SIG-M5 treated with dmso at 0.1 percent for 504 hours (cell line): ENCODE data around the gene POLR2L.
A peak's percentile ranks its signal among the peaks of the same experiment; 100 is the strongest.

ENCODE experiments used
- DNase-seq: peaks from one replicate; lab custom pipeline; 2025; ENCODE audit not compliant: unreplicated experiment; lab: John Stamatoyannopoulos, UW

POLR2L gene

DNA sequence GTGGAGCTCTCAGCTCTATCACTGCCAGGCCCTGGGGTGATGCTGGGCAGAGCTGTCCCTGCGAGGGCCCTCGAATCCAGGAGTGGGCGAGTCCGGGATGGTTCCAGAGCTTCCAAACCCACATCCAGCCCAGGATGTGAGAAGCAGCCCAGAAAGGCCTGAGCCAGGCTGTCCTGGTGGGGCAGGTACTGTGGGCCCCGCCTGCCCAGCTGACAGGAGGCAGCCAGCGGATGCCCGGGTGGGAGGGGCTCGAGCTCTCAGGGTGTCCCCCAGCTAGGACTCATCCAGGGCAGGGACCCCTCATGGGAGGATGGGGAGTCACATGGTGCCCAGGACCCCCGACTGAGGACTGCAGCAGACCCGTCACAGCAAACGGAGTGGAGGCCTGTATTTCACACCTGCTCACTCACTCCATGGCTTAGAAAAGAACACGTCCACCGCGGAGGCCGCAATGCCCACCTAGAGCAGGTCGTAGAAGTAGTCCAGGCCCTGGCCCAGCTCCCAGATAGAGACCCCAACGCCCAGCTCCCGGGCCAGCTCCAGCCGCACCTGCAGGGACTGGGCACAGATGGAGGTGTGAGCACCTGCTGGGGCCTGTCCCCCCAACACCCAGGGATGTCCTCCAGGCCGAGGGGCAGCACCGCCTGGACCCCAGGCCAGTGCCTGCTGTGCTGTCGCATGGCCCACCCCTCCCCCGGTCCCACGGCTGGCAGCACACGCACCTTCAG, 27.2 kb upstream of the POLR2L start:
- DNase-seq, result no peak

DNA sequence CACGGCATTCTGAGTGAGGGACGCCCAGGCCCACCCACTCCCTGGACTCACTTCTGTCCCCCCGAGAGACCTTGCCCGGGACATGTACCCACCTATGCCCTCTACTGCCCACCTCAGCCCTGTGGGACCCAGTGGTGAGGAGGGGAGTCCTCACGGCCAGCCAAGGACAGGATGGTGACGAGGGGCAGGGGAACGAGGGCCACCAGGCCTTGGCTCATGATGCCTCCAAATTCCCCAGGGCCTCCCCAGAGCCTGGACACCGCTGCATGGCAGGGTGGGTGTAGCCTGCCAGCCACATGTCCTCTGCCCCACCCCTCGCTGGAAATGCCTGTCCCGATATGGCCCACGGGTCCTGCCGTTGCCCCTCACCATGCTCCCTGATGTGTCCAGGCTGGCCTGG, 26.5 kb upstream of the POLR2L start:
- no peak for DNase-seq

DNA sequence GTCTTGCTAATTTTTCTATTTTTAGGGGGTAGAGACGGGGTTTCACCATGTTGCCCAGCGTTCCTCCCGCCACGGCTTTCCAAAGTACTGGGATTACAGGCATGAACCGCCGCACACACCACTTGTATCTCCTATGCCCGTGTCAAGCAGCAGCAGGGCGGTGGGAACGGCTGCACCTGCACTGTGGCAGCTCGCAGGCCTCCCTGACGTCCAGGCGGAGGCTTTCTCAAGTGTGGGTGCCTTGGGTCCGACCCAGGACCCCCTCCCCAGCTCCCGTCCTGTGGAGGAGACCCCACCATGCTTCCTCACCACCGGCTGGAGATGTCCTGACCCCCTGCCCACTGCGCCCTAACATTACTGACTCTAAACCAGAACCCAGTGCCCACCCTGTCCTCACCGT, 26.1 kb upstream of the POLR2L start:
- DNase-seq, result no peak

DNA sequence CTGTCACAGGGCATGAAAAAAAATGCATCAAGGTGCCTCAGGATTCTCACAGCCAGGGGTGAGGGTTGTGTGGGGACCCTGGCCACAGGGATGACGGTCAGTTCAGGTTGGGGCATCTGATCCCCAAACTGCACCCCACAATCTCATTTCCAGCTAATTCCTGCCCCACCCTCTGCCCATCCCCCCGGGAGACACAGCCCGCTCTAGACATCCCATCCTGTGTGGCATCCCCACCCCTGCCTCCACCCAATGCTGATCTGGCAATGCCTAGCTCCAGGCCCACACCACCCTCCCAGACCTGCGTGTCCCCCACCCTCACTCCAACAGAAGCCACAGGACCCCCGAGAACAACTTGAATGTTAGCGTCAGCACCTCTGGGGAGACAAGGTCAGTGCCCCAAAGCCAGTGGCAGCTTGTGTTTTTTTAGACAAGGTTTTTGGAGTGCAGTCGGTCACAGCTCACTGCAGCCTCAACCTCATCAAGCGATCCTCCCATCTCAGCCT, 25.6 kb upstream of the POLR2L start:
- no peak for DNase-seq

DNA sequence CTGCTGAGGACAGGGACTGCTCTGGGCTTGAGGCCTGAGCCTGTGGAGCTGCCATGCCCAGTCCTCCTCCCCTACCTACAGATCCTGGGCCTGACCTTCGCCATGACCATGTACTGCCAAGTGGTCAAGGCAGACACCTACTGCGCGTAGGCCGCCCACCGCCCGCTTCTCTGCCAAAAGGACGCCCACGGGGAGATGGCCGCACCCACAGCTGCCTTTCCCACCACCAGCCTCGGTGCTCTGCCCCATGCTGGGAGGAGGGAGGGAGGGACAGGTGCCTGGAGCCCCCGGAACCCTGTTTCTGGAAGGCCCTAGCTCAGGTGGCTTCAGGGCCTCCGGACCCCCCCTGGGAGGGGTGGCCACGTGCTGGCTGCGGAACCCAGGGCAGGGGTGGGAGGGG, 24.2 kb upstream of the POLR2L start:
- DNase-seq, result no peak

DNA sequence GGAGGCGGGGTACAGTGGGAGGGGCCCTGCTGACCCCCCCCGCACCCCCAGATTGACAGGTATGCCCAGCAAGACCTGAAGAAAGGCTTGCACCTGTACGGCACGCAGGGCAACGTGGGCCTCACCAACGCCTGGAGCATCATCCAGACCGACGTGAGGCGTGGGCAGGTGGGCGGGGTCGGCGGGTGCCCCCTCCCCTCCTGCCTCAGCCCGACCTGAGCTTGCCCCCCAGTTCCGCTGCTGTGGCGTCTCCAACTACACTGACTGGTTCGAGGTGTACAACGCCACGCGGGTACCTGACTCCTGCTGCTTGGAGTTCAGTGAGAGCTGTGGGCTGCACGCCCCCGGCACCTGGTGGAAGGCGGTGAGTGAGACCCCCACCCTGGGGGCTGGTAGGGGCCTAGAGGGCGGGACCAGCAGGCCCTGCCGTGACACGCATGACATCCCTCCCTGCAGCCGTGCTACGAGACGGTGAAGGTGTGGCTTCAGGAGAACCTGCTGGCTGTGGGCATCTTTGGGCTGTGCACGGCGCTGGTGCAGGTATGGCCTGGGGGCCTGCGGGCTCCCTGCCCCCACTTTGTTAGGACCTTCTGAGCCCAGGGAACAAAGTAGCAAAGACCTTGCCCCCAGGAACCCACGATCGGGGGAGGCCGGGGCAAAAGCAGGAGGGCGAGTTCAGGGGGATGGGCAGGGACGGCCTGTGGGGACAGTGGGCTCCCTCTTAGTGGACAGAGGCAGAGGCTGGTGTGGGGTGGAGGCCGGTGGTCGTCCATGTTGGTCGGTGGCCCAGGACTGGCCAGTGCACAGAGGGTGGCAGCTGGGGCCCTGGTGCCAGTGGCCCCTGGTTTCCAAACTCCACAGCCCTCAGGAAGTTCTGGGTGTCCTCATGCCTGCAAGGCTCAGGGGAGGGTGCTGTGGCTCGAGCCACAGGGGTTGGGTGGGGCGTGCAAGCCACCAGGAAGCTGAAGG, 23.4 kb upstream of the POLR2L start:
- no peak for DNase-seq

DNA sequence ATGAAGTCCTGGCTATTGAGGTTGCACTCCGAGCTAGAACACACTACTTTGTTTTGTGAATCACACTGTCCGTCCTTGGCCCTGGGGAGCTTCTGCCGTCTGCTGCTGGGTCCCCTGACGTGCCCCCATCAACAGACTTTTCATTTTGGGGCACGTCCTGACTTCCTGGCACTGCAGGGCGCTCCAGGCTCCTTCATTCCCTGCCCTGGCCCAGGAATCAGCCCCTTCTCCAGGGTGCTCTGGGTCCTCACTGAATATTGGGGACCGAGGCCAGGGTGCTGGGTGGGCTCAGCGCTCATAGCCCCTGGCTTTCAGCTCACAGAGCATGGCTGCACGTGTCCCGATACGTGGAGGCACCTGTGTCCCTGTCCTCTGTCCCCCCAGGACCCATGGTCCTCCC, 22.6 kb upstream of the POLR2L start:
- DNase-seq, result no peak

DNA sequence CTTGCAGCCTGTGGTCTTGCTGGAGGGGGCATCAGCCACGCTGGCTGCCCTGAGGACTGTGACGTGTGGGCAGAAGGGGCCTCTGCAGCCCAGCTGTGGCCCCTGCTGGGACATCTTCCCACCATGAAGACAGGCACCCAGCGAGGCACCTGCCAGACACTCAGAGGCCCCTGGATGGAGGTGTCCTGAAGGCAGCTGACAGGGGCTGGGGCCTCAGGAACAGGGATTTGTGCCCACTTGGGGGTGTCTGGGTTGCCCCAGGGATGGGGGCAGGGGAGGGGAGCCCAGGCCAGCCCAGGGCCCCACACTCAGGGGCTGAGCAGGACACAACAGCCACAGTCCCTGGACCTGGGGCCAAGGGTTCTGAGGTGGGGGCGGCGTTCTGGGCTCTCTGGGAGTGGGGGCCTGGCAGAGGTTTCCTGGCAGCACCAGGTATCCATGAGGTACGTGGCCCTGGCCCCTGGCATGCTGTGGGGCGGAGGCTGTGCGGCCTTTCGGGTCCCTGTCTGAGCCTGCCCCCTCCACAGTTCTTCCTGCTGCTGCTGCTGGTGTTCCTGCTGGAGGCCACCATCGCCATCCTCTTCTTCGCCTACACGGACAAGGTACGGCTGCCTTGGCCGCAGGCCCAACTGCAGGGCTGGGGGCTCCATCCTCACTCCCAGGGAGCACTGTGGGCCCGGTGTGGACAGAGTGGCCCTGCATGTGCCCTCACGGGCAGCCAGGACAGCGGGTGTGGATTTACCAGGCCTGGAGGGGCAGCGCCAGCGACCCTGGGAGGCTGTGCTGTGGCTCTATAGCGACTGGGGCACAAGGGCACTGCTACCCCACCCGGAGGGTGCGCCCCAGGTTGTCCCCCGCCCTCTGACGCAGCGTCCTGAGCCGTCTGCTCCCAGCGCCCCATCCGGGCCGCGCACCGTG, 21.8 kb upstream of the POLR2L start:
- DNase-seq, result no peak

DNA sequence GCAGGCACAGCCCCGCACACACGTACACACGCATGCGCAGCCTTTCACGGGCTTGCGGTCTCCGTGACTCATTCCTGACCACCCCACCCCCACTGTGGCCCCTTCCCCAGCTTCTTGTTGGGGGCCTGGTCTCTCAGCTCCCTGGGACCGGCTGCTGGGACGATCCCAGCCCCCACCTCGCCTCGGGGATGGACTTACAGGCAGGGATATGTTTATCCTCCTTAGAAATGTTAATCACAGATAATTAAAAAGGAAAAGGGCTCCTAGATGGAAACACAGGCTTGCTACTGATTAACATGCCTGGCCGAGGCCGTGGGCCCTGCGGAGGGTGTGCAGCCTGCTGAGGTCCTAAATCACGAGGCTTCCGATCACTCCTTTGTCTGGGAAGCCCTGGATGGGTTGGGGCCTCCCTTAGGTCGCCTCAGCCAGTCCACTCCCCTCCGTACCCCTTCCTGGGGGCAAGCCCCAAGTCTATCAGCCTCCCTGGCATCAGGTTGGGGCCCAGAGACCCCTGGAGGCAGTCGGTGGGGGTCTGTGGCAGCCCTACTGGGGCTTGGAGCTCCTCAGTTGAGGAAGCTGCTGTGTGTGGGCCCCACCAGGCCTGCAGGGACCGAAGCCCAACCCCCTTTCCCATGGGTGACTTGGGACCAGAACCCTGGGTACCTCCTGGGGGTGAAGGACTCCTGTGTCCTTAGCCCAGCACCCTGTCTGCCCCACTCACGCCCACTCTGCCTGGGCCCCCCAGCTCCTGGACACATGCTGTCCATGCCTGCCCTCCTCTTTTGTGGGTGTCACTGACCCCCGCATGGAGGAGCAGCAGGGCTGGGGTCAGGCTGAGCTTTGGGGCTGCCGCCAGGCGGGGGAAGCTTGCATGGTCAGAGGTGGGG, 20.9 kb upstream of the POLR2L start:
- DNase-seq, result no peak

DNA sequence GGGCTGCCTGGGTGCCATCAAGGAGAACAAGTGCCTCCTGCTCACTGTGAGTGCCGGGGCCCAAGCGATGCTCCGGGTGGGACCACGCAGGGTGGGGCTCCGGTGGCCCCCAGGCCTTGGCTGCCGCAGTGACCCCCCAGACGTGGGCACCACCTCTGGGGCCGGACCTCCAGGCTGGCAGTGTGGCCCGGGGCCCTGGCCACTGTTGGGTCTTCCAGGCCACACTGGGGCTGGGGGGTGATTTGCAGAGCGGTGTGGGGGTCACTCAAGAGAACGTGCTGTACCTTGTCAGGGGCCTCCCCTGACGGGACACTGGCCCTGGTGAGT, 20.3 kb upstream of the POLR2L start:
- no peak for DNase-seq

DNA sequence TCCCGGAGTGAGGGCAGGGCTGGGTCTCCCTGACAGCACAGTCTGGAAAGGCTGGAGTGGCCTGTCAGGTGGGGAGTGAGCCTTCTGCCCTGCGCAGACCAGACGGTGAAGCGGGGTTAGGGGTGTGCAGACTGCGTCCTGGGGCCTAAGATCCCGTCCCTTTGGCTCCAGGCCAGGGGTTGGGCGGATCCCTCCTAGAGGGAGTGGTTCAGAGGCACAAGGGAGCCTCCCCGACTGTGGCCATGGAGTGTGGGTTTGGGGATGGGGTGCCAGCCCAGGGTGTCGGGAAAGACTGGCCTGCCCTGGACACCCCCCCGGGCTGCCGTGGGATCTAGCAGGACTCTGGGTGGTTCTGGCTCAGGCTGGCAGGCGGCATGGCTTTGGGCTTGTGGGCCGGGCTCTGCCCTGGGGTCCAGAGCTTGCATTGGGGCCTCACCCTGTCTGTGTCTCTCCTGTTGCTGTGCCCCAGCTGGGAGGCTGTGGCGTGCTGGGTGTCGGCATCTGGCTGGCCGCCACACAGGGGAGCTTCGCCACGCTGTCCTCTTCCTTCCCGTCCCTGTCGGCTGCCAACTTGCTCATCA, 19.8 kb upstream of the POLR2L start:
- no peak for DNase-seq

DNA sequence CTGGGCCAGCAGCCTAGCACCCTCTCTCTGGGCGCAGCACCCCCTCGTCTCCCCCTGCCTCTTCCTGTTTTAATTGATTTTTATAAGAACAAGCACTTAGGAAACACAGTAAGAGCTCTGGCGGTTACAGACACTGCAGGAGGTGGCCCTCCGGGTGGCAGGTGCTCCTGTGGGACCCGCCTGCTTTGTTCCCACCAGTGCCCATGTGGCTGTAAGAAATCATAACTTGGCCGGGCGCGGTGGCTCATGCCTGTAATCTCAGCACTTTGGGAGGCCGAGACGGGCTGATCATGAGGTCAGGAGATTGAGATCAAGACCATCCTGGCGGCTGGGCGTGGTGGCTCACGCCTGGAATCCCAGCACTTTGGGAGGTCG, 18.8 kb upstream of the POLR2L start:
- DNase-seq, result no peak

DNA sequence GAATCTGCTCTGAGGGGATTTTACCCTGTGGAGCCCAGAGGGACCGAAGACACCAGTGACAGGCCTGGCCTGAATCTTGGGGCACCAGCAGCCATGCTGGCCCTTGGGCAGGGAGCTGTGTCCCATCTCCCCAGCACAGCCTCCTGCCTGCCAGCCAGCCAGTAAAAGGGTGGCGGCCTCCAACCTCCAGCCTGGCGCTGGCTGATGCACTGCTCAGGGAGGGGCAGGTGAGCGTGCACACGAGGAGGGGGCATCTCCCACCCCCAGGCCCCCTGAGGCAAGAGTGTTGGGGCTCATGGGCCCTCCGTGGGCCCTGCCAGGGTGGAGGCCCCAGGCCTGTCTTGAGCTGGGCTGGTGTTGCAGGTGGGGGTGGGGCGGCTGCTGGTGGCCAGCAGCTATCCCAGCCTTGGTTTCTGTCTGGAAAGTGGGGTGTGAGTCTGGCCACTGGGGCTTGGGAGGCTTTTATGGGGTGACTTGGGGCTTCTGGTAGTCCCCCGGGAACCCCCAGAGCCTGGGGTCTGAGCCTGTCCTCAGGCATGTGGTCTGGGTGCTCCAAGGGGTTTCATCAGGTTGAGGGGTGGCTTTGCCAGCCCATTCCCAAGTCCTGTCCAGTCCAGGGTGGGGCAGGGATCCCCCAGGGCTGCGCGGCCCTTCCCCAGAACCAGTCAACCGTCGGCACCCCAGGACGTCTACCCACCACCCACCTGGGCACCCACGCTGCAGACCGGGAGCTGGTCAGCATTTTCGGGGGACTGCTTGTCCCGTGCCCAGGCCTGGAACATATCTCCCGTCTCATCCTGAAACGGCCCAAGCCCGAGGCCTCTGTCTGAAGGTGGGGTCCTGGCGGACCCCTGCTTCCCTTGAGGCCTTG, 18.1 kb upstream of the POLR2L start:
- DNase-seq, result no peak

DNA sequence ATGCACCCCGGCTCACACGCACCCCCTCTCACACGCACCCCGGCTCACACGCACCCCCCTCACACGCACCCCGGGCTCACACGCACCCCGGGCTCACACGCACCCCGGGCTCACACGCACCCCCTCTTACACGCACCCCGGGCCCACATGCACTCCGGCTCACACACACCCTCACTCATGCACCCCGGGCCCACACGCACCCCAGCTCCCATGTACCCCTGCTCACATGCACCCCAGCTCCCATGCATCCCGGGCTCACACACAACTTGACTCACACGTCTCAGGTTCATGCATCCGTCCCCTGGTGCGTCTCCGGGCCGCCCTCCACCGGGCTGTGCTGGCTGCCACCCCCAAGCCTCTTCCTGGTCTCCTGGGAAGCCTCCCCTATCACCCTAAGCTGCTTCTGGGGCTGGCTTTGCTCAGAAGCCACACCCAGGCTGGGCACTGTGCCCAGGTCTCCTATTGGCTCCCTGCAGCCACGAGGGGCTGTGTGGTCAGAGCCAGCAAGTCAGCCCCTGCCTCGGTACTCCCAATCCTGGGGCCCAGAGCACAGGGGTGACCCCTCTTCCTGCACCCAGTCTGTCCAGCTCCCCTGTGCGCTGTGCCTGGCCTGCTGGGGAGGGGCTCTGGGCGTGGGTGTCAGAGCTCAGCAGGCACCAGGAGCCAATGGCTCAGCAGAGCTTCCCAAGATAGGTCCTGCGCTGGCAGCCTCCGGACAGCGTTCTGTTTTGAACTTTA, 17.2 kb upstream of the POLR2L start:
- peak; percentile 48 for DNase-seq

DNA sequence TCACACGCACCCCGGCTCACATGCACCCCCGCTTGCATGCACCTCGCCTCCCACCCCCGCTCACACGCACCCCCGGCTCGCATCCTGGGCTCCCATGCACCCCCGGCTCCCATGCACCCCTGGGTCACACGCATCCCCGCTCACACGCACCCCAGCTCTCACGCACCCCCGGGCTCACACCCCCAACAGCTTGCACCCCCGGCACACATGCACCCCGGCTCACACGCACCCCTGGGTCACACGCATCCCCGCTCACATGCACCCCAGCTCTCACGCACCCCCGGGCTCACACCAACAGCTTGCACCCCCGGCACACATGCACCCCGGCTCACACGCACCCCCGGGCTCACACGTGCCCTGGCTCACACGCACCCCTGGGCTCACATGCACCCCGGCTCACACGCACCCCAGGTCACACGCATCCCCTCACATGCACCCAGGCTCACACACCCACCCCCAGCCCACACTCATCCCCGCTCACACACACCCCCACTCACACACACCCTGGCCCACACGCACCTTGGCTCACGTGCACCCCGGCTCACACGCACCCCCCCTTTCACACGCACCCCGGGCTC, 16.5 kb upstream of the POLR2L start:
- DNase-seq, result no peak

DNA sequence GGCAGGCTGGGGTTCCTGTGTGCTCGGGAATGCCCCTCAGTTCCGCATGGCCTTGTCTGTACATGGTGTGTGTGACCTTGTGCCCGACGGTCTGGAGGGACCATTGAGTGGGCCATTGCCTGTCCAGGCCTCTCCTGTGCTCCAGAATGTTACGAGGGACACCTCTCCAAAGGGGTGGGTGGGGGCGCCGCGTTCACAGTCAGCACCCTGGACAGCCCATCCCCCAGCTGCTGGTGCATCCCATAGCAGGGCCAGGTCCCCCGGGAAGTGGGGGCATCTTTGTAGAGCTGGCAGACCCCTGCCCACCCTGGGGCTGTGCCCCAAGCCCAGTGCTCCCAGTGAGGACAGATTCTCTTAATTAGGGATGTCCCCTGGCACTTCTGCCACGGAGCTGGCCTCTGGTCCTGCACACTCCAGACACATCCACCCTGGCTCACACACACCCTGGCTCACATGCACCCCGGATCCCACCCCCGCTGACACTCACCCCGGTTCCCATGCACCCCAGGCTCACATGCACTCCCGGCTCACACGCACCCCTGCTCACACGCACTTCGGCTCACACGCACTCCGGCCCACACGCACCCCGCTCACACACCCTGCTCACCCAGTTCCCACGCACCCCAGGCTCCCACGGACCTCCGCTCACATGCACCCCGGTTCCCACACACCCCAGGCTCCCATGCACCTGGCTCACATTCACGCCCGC, 15.9 kb upstream of the POLR2L start:
- DNase-seq, result no peak

DNA sequence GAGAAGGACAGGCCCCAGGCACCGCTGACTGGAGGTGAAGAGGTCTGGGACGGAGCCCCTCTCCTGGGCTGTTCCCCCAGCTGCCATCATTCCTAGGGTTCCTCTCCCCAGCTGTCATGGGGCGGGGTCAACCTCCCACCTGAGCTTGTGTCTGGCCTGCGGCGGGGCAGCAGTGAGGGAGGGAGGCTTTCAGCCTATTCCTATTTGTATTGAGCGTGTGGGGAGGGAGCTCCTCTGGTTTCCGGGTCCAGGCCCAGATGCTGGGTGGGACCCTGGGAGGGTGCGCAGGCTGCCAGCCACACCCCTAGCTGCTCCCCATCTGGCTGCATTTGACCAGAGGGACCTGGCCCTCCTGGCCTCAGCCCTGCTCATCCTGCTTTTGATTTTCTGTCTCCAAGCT, 14.1 kb upstream of the POLR2L start:
- no peak for DNase-seq
